DND-41 (cell line): ENCODE measurements around the gene UBD.

ENCODE experiments used
- ATAC-seq: fragments of 200-7000 bp; cut with Tn5 transposase; 3 replicates; pipeline ENCODE4 v1.9.1; 2021; ENCODE audit warnings: low read depth; ENCODE audit not compliant: insufficient read depth
- DNase-seq: peaks from one replicate; pipeline ENCODE4 v3.0.0-alpha.2; 2020
- H2AFZ ChIP-seq: 2 replicates; pipeline ENCODE4 v1.6.0; 2012; ENCODE audit warnings: low read depth, low read length
- H3K27ac ChIP-seq: 2 replicates; pipeline ENCODE4 v1.5.1; 2012; ENCODE audit warnings: low read length, inconsistent platforms
- H3K27me3 ChIP-seq: fragments of 200-600 bp; sonication (generic); 2 replicates; pipeline ENCODE4 v1.6.0; 2012; ENCODE audit warnings: low read length, mild to moderate bottlenecking, inconsistent platforms; ENCODE audit not compliant: insufficient read depth, poor library complexity
- H3K36me3 ChIP-seq: 2 replicates; pipeline ENCODE4 v1.5.1; 2012; ENCODE audit warnings: low read length, inconsistent platforms; ENCODE audit not compliant: insufficient read depth
- H3K4me1 ChIP-seq: 2 replicates; pipeline ENCODE4 v1.5.1; 2012; ENCODE audit warnings: mild to moderate bottlenecking, low read length; ENCODE audit not compliant: insufficient read depth
- H3K4me2 ChIP-seq: 2 replicates; pipeline ENCODE4 v1.6.0; 2012; ENCODE audit warnings: mild to moderate bottlenecking, moderate library complexity, low read length, inconsistent platforms; ENCODE audit not compliant: insufficient read depth
- H3K4me3 ChIP-seq, 2 experiments: fragments of 200-600 bp in 1 of 2; shearing (Covaris generic) in 1 of 2; 2 replicates each; pipeline ENCODE4 v1.5.1; 2012 to 2016; ENCODE audit warnings: inconsistent platforms in 2 of 2, low read length in 2 of 2, mild to moderate bottlenecking in 2 of 2, low read depth in 1 of 2, moderate library complexity in 1 of 2
- H3K79me2 ChIP-seq: 2 replicates; pipeline ENCODE4 v1.6.0; 2012; ENCODE audit warnings: low read length, inconsistent platforms; ENCODE audit not compliant: insufficient read depth
- H3K9ac ChIP-seq: 2 replicates; pipeline ENCODE4 v1.6.0; 2012; ENCODE audit warnings: low read depth, mild to moderate bottlenecking, inconsistent platforms, low read length, moderate library complexity
- H3K9me3 ChIP-seq: 2 replicates; pipeline ENCODE4 v1.5.1; 2012; ENCODE audit warnings: low read length, moderate library complexity, mild to moderate bottlenecking, inconsistent platforms; ENCODE audit not compliant: insufficient read depth, severe bottlenecking
- H4K20me1 ChIP-seq: 2 replicates; pipeline ENCODE4 v1.6.0; 2012; ENCODE audit warnings: low read length; ENCODE audit not compliant: insufficient read depth
- CTCF ChIP-seq: IDR thresholded peaks from 2 replicates; pipeline ENCODE4 v1.5.1; 2012; ENCODE audit warnings: borderline replicate concordance, low read length, moderate library complexity, mild to moderate bottlenecking; ENCODE audit not compliant: poor library complexity, severe bottlenecking; ENCODE audit errors: extremely low read depth
- EZH2 ChIP-seq: IDR thresholded peaks from 3 replicates; pipeline ENCODE4 v1.6.1; 2012; ENCODE audit warnings: borderline replicate concordance, low read depth, mild to moderate bottlenecking, moderate library complexity, low read length, inconsistent platforms; ENCODE audit not compliant: severe bottlenecking

Gene UBD

GRCh38 chr6:29532320-29532951 lies 27.1 kb downstream of the UBD start:
- H3K4me2 ChIP-seq = no peak overlapping the region
- no peak for TF ChIP-seq EZH2
- TF ChIP-seq CTCF = no peak
- no peak overlapping the region for H3K4me3 ChIP-seq
- no peaks in the 10 kb centered on the region for H4K20me1 ChIP-seq
- no peaks in the 10 kb centered on the region for H3K9me3 ChIP-seq
- no peaks in the 10 kb centered on the region for H3K79me2 ChIP-seq
- no peak overlapping the region for H3K27ac ChIP-seq
- no peaks in the 10 kb centered on the region for H3K27me3 ChIP-seq
- no peaks in the 10 kb centered on the region for H3K4me1 ChIP-seq
- DNase-seq = no peak
- no peak for ATAC-seq
- no peak overlapping the region for H2AFZ ChIP-seq
- no peak overlapping the region for H3K9ac ChIP-seq
- H3K36me3 ChIP-seq = no peaks in the 10 kb centered on the region

- Histone ChIP-seq H4K20me1 (no peaks in the 10 kb centered on the region), H3K27ac (no peak overlapping the region), H3K9me3 (no peaks in the 10 kb centered on the region), H3K27me3 (no peaks in the 10 kb centered on the region), H3K9ac (no peak overlapping the region), H3K36me3 (no peaks in the 10 kb centered on the region), H3K4me3 (no peak overlapping the region), H3K79me2 (no peaks in the 10 kb centered on the region), H3K4me1 (no peaks in the 10 kb centered on the region), H3K4me2 (no peak overlapping the region), H2AFZ (no peak overlapping the region)
- DNase-seq (no peak), ATAC-seq (no peak)
- TF ChIP-seq EZH2 = no peak
- TF ChIP-seq CTCF = no peak
These were observed 27.9 kb downstream of the UBD start for GRCh38 chr6:29531668-29532067.

- Histone ChIP-seq H3K79me2 (no peaks in the 10 kb centered on the region), H3K36me3 (no peaks in the 10 kb centered on the region), H3K4me3 (no peak overlapping the region), H3K9me3 (no peaks in the 10 kb centered on the region), H3K4me2 (no peak overlapping the region), H3K4me1 (no peaks in the 10 kb centered on the region), H2AFZ (no peak overlapping the region), H3K27ac (no peak overlapping the region), H3K27me3 (no peaks in the 10 kb centered on the region), H3K9ac (no peak overlapping the region), H4K20me1 (no peaks in the 10 kb centered on the region)
- no peak for ATAC-seq
- DNase-seq = no peak
- no peak for TF ChIP-seq EZH2
These were observed 28.7 kb downstream of the UBD start for GRCh38 chr6:29530671-29531310.

GRCh38 chr6:29529956-29530355 lies 29.6 kb downstream of the UBD start:
- Histone ChIP-seq H3K79me2 (no peaks in the 10 kb centered on the region), H3K36me3 (no peaks in the 10 kb centered on the region), H3K4me3 (no peak overlapping the region), H3K4me2 (no peak overlapping the region), H3K27me3 (no peaks in the 10 kb centered on the region), H3K4me1 (no peaks in the 10 kb centered on the region), H3K27ac (no peak overlapping the region), H2AFZ (no peak overlapping the region), H3K9ac (no peak overlapping the region), H4K20me1 (no peaks in the 10 kb centered on the region), H3K9me3 (no peaks in the 10 kb centered on the region)
- TF ChIP-seq EZH2 (no peak), CTCF (no peak)
- ATAC-seq (no peak), DNase-seq (no peak)
